ENCODE results near the gene FTO. TPM values are rescaled to one million over a fixed set of nuclear protein-coding genes. Genes with fewer than 3 reads are reported as not detected.

Gene FTO
- total RNA-seq, 4 donors from 2014 or later = 21.3 to 50.5 (median 40.8) TPM

DNA sequence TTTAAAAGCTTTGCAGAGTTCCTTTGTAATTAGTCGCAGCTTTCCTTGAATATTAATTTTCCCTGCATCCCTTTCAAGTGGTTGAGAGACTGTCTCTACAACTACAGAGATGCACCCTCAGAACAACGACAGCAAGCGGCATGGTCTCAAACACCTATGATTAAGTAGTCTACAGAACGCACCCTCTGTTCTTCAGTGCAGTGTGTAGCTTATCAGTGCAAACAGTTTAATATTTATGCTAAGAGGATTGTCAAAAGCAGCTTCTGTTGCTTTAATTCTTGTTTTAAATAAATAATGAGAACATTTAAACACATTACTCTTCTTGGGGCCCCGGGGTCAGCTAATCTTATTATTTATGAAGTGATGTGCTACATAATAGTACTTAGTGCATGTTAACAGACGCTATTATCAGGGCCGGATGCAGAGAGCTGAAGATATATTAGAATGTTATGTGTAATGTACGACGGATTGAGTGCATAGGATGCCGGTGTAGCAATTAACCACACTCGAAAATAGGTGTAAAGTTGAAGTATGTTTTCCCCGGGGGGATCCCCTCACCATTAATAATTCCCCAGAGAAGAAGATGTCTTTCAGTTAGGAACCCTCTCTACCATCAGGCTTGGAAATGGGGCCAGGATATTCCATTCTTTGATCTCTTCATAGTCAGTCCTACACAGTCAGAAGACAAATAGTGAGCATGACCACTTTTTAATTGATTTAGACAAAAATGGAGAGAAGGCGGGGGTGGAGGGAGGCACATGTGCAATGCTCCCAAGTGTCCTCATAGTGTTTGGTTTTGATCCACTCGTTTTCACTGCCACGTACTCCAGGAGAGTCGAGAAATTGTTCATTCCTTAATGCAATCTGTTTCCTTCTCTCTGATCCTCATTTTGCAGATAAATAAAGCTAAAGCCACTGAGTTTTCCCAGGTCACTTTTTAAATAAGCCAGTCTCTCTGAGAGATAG lies 406.3 kb downstream of the FTO start:
- in situ Hi-C loops (cut with MboI; ENCODE audit: low pct_ligation_motif_present in 1 of 4, low pct_unique_long_range_greater_than_20kb in 1 of 4, low sequenced_read_pairs in 3 of 4) (loop anchor here in 1 of 4 donors (25.0 kb wide), 1 partner anchor 98 kb away; no protein-coding TSS in a partner anchor), intact Hi-C loops (cut with DNase I; ENCODE audit: low total_unique reads) (no loop called here)
- TF ChIP-seq POLR2A (IDR thresholded peaks at IDR 0.05) = no peak
- no peak for TF ChIP-seq EP300 (IDR thresholded peaks at IDR 0.05; ENCODE audit: low read depth)
- TF ChIP-seq POLR2AphosphoS5 (IDR thresholded peaks at IDR 0.05) = no peak
- TF ChIP-seq, protein P1, sequence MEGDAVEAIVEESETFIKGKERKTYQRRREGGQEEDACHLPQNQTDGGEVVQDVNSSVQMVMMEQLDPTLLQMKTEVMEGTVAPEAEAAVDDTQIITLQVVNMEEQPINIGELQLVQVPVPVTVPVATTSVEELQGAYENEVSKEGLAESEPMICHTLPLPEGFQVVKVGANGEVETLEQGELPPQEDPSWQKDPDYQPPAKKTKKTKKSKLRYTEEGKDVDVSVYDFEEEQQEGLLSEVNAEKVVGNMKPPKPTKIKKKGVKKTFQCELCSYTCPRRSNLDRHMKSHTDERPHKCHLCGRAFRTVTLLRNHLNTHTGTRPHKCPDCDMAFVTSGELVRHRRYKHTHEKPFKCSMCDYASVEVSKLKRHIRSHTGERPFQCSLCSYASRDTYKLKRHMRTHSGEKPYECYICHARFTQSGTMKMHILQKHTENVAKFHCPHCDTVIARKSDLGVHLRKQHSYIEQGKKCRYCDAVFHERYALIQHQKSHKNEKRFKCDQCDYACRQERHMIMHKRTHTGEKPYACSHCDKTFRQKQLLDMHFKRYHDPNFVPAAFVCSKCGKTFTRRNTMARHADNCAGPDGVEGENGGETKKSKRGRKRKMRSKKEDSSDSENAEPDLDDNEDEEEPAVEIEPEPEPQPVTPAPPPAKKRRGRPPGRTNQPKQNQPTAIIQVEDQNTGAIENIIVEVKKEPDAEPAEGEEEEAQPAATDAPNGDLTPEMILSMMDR (IDR thresholded peaks at IDR 0.05) = no peak
- Histone ChIP-seq H3K27ac (no peak overlapping the region), H3K9me3 (no peaks in the 10 kb centered on the region), H3K36me3 (no peaks in the 10 kb centered on the region), H3K27me3 (no peaks in the 10 kb centered on the region), H3K4me3 (no peak overlapping the region), H3K4me1 (no peaks in the 10 kb centered on the region)
- 84 to 85% methylated on average over 12 to 16 of the region's 16 CpGs for WGBS, 2 donors (ENCODE audit: low coverage in 1 of 2)
- DNase-seq = no peak

GRCh38 chr16:54112451-54113206 lies 408.7 kb downstream of the FTO start:
- no peak overlapping the region for H3K4me3 ChIP-seq
- H3K36me3 ChIP-seq = no peaks in the 10 kb centered on the region
- in situ Hi-C loops (cut with MboI; ENCODE audit: low pct_ligation_motif_present in 1 of 4, low pct_unique_long_range_greater_than_20kb in 1 of 4, low sequenced_read_pairs in 3 of 4) (loop anchor here in 1 of 4 donors (25.0 kb wide), 1 partner anchor 100 kb away; no protein-coding TSS in a partner anchor), intact Hi-C loops (cut with DNase I; ENCODE audit: low total_unique reads) (no loop called here)
- H3K9me3 ChIP-seq = no peaks in the 10 kb centered on the region
- WGBS, 2 donors (ENCODE audit: low coverage in 1 of 2) = 91 to 93% methylated on average over 6 to 8 of the region's 8 CpGs
- no peak for DNase-seq
- no peaks in the 10 kb centered on the region for H3K27me3 ChIP-seq
- no peak overlapping the region for H3K27ac ChIP-seq
- H3K4me1 ChIP-seq = no peaks in the 10 kb centered on the region
- TF ChIP-seq, protein P1 (IDR thresholded peaks at IDR 0.05) = no peak

DNA sequence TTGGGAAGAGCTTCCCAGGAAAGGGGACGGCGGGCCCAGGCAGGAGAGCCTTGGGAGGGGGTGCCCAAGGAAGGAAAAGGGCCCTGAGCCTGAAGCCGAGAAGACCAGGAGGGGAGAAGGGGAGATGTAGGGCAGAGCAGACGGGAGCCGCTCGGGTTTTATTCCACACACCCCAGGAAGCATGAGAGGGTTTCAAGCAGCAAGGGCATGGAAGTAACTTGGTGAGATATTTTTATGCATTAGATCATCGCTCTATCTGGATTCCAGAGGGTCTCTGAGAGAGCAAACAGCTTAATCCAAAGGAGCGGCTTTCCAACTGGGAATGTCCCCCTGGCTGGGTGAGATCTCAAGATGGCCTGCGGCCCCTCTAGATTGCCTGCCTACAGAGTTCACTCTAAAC lies 411.6 kb downstream of the FTO start:
- H3K36me3 ChIP-seq = no peaks in the 10 kb centered on the region
- intact Hi-C loops (cut with DNase I; ENCODE audit: low total_unique reads) = no loop called here
- no peak for TF ChIP-seq POLR2A (IDR thresholded peaks at IDR 0.05)
- TF ChIP-seq POLR2AphosphoS5 (IDR thresholded peaks at IDR 0.05) = no peak
- TF ChIP-seq, protein P1 (IDR thresholded peaks at IDR 0.05) = no peak
- TF ChIP-seq EP300 (IDR thresholded peaks at IDR 0.05; ENCODE audit: low read depth) = no peak
- in situ Hi-C loops (cut with MboI; ENCODE audit: low pct_ligation_motif_present in 1 of 4, low pct_unique_long_range_greater_than_20kb in 1 of 4, low sequenced_read_pairs in 3 of 4) = loop anchor here in 1 of 4 donors (25.0 kb wide), 1 partner anchor 103 kb away; no protein-coding TSS in a partner anchor
- H3K4me3 ChIP-seq = no peak overlapping the region
- H3K27ac ChIP-seq = no peak overlapping the region
- WGBS, 2 donors (ENCODE audit: low coverage in 1 of 2) = 95% methylated on average over 6 to 9 of the region's 9 CpGs
- no peak for DNase-seq
- no peaks in the 10 kb centered on the region for H3K27me3 ChIP-seq
- H3K4me1 ChIP-seq = no peaks in the 10 kb centered on the region
- H3K9me3 ChIP-seq = no peaks in the 10 kb centered on the region

- no peaks in the 10 kb centered on the region for H3K36me3 ChIP-seq
- WGBS, 2 donors (ENCODE audit: low coverage in 1 of 2) = 60 to 65% methylated on average over 17 of the region's 17 CpGs
- DNase-seq = no peak
- in situ Hi-C loops (cut with MboI; ENCODE audit: low pct_ligation_motif_present in 1 of 4, low pct_unique_long_range_greater_than_20kb in 1 of 4, low sequenced_read_pairs in 3 of 4) (loop anchor here in 1 of 4 donors (25.0 kb wide), 1 partner anchor 104 kb away; no protein-coding TSS in a partner anchor), intact Hi-C loops (cut with DNase I; ENCODE audit: low total_unique reads) (no loop called here)
- H3K4me1 ChIP-seq = no peaks in the 10 kb centered on the region
- no peak for TF ChIP-seq EP300 (IDR thresholded peaks at IDR 0.05; ENCODE audit: low read depth)
- TF ChIP-seq POLR2AphosphoS5 (IDR thresholded peaks at IDR 0.05) = no peak
- TF ChIP-seq POLR2A (IDR thresholded peaks at IDR 0.05) = no peak
- TF ChIP-seq, protein P1 (IDR thresholded peaks at IDR 0.05) = no peak
- no peaks in the 10 kb centered on the region for H3K27me3 ChIP-seq
- H3K9me3 ChIP-seq = no peaks in the 10 kb centered on the region
- H3K4me3 ChIP-seq = no peak overlapping the region
- no peak overlapping the region for H3K27ac ChIP-seq
Observed at GRCh38 chr16:54116124-54116655, 412.2 kb downstream of the FTO start.
